Right renal pelvis (tissue), 4 donors: ENCODE data around the gene PLCE1. TPM values are rescaled to one million over a fixed set of nuclear protein-coding genes. Genes with fewer than 3 reads are reported as not detected.
A peak's percentile ranks its signal among the peaks of the same experiment; 100 is the strongest.
"Not testable (repeated sequence)": the region's sequence is repeated elsewhere in the genome, so short reads cannot be mapped to it uniquely, and the experiment has no call there.

Source experiments
- DNase-seq, 4 donors: peaks; one replicate each; pipeline ENCODE4 v3.0.0-alpha.2; 2013; ENCODE audit warnings: low read depth in 4 of 4, low spot score in 3 of 4, missing footprints in 1 of 4
- polyA plus RNA-seq, 4 donors: library from polyadenylated mRNA; unstranded; fragments of 120-200 nt; gene quantifications; one replicate each; pipeline ENCODE4 v1.2.1, GENCODE V29; 2013; ENCODE audit not compliant: insufficient read length in 4 of 4

The PLCE1 gene
- polyA plus RNA-seq = 10 to 100 TPM; 31.9 to 41.4 (median 33.9) TPM

DNA sequence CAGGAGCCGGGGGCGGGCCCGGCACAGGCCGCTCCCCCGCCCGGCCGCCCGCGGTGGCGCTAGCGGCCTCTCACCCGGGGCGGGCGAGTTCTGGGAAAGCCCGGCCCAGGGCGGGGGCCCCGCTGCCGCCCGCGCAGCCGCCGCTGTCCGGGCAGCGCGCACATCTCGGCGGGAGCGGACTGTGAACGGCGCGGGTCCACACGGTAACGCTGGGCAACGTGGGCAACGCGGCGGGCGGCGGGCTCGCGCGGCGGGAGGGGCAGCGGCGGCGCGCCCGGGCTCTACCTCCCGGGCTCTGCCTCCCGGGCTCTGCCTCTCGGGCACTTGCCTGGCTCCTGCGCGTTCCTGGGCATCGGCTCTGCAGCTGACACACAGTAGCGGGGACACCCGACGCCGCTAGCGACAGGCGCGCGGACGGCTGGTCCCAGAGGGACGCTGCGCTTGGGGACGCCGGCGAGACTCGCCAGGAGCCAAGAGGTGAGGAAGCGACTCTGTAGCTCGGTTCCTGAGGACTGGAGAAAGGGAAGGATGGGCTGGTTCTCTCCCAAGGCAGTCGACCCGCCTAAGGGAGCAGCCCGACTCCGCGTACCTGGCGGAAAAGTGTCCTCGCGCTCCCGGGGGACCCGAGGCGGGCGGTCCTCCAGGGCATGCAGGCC lies at the start of gene PLCE1:
Gene PLCE1, plus strand, starts transcription at position 150 of the 656 bp plus-strand sequence. CDS start 37,116 bp downstream, outside the sequence.
- DNase-seq = peak in 1 of 4 donors; percentile 39

DNA sequence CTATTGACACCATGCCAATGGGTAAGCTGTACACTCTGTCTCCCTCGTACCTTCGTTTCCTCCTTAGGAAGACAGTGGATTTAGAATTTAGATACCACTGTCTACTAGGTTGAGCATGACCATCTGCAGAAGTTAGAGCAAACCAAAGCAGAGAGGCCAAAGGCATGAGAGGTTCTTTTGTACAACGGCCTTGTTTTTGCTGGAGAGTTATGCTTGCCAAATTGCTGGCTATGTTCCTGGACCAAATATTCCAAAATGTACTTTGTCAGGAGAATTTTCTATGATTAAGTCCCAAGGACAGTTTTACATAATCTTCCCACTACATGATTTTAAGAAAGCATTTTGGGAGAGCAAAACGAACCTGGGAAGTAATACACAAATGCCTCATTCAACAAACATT lies 47.9 kb upstream of the PLCE1 start:
- DNase-seq = no peak

- peak in 3 of 4 donors; percentile 12 to 53 (median 52) for DNase-seq
Observed at GRCh38 chr10:93947055-93947454, 46.7 kb upstream of the PLCE1 start.

DNA sequence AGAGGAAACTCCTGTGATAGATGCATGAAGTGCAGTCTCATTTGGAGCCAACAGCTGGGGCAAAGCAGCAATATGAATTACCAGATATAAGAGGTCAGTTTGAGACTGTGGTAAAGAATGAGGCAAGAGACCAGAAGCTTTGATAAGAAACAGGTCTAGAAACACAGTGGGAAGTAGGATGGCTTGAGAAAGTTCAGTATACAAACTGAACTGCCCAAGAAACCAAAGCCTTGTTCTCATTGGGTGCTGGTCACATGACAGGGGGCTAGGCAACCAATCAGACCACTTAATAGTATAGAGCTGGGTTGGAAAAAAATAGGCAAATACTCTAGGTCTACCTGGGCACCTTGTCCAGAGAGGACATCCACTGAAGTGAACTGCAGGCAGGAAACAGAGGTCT lies 46.2 kb upstream of the PLCE1 start:
- no peak for DNase-seq

- no peak for DNase-seq
Observed at GRCh38 chr10:93951905-93952304, 41.8 kb upstream of the PLCE1 start.

DNA sequence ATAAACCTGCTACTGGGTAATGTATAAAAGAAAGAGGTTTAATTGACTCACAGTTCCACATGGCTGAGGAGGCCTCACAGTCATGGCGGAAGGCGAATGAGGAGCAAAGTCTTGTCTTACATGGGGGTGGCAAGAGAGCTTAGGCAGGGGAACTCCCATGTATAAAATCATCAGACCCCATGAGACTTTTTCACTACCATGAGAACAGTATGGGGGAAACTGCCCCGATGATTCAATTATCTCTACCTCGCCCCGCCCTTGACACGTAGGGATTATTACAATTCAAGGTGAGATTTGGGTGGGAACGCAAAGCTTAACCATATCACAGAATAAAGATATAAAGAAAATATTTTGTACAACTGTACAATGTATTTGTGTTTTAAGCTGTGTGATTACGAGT lies 39.4 kb upstream of the PLCE1 start:
- no peak for DNase-seq

DNA sequence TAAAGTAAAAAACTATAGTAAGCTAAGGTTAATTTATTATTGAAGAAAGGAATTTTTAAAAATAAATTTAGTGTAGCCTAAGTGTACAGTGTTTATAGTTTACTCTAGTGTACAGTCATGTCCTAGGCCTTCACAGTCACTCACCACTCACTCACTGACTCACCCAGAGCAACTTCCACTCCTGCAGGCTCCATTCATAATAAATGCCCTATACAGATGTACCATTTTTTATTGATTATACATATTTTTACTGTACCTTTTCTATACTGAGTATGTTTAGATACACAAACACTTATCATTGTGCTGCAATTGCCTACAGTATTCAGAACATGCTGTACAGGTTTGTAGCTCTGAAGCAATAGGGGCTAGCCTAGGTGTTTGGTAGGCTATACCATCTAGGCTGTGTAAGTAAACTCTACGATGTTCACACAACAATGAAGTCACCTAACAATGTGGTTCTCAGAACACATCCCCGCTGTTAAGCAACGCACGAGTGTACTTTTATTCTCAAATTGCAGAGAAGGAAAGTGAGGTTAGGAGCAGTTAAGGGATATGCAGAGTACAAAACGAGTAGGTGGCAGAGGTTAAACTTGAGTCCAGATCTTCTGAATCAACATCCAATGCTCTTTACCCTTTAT lies 38.9 kb upstream of the PLCE1 start:
- no peak for DNase-seq

DNA sequence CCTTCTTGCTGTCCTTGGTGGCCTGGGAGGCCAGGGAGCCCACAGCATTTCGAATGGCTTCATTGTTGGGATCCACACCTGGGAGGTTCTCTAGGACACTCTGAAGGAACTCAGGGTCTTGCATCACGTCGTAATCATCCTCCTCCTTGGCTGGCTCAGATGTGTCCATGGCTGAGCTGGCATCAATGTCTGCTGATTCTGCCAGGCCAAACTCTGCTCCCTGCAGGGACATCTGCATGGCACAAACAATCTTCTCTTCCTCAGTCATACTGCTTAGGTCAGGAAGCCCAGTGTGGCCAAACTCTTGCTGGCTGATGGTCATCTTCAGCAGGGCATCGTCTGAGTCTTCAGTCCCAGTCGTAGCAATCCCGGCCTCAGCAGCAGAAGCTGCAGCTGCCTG lies 34.9 kb upstream of the PLCE1 start:
- no peak for DNase-seq

GRCh38 chr10:93960988-93961387 lies 32.7 kb upstream of the PLCE1 start:
- DNase-seq = not testable (repeated sequence)

DNA sequence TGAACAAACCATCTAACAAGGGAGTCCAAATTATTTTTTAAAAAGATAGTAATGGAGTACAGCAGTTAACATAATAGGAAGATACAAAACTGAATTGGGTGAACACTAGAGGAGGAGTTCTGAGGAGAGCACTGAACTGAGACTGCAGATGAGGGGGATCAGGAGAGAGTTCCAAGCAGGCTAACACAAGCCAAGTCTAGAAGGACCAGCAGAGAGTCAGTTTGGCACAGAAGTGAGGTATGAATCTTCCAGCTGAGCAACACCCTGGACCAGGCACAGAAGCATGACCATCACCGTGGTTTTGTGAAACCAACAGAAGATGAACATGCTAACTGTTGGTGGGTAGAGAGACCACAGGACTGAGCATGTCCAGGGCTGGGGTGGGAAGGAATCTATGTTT lies 30.8 kb upstream of the PLCE1 start:
- DNase-seq = no peak

- DNase-seq = no peak
Observed at GRCh38 chr10:93963434-93963833, 30.3 kb upstream of the PLCE1 start.

DNA sequence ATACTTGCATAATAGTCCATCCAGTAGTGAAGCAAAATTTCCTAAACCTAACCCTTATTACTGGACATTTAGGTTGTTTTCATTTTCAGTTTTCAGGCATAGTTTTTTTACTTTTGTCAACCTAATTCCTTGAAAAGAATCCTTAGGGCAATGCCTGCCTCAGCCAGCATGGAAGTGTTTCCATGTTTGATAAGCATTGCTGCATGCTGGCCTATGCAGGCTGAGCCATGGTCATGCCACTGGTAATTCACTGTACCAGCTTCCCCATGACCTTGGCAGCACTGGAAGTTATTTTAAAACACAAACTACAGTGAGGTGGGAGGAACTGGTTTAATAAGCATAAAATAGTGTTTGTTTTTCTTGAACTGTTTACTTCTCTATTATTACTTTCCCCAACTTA lies 27.8 kb upstream of the PLCE1 start:
- DNase-seq = no peak

GRCh38 chr10:93967756-93968155 lies 26.0 kb upstream of the PLCE1 start:
- no peak for DNase-seq

DNA sequence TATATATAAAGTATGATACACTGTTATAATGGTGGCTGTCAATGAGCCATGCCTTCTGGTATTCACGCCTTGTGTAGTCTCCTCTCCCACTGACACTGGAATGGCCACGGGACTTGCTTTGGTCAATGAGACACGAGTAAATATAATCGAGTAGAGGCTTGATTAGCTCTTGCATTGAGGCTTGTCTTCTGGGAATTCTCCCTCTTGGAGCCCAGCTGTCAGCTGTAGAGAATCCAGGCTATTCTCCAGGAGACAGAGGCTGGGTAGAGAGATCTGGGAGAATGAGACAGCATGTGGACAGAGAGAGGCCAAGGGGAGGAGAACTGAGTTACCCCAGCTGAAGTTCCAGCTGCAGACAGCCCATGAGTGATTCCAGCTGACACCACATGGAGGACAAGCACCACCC lies 25.2 kb upstream of the PLCE1 start:
- DNase-seq = no peak

- not testable (repeated sequence) for DNase-seq
Observed at GRCh38 chr10:93970433-93971010, 23.2 kb upstream of the PLCE1 start.

DNA sequence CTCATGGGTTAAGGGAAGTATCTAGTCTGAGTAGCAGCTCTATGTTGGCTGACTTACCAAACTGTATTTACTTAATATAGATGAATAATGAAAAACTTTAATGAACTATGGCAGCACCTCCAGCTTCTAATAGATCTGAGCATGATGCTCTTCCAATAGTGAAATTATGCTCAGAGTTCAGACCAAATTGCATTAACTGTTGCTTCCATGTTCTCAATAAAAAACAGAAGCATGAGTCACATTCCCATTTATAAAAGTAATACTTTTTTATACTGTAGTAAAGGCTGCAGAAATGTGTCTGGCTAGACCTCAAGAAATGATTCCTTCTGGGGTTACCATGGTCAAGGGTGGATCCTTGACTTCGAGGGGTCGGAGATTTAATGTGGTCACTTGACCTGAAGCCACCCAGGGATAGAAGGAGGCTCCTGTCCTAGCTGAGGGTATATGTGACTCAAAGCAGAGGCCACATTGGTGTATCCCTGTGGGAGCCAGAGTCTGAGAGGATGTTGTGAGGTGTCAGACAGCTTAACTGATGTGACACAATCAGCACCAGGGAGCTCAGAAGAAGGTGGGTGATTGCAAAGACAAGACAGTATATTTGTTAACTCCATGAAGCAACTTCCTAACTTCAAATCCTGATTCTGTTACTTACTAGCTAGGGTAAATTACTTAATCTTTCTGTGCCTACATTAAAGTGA lies 19.8 kb upstream of the PLCE1 start:
- DNase-seq = no peak

- no peak for DNase-seq
Observed at GRCh38 chr10:93977442-93977841, 16.3 kb upstream of the PLCE1 start.

- no peak for DNase-seq
Observed at GRCh38 chr10:93980486-93980885, 13.2 kb upstream of the PLCE1 start.

DNA sequence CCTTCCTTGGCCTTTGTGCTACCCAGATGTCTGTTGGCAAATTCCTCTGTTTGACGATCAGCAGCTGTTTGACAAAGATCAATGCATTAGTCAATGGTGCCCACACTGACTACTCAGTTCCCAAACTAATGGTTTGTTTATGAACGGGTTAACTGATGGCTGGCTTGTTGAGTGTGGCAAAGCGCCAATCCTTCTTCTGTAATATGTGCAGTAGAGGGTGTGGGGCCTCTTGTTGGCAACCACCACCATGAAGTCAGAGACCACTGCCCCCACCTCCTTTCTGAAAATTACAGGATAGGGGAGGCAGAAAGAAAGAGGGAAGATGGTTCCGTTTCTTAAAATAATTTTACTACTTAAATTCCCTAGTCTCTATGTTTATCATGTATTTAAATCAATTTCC lies 2.6 kb upstream of the PLCE1 start:
- no peak for DNase-seq

- no peak for DNase-seq
Observed at GRCh38 chr10:93991596-93992284, 2.0 kb upstream of the PLCE1 start.
